ENCODE measurements around the gene C3orf20. TPM values are rescaled to one million over a fixed set of nuclear protein-coding genes. Genes with fewer than 3 reads are reported as not detected.

The C3orf20 gene
- total RNA-seq, 1 experiment from 2014 or later: not detected

DNA sequence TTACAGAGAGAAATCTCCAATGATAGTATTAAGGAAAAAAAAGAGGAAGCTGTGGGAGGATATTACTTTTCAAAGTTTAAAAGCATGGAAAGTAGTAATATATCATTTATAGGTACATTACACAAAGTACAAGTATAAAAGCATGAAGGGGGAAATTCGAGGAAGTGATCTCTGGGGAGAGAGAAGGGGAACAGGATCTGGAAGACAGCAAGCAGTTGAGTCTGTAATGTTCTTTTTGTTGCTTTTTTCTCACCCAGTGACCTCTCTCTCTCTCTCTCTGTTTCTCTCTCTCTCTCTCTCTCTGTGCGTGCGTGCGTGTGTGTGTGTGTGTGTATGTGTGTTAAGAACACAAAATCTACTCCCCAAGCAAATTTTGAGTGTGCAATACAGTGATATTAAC is 10.2 kb downstream of the C3orf20 start:
- in situ Hi-C loops (cut with HindIII; ENCODE audit: low pct_unique_long_range_greater_than_20kb, low sequenced_read_pairs): no loop called here
- no peak for DNase-seq (ENCODE audit: low read depth)

DNA sequence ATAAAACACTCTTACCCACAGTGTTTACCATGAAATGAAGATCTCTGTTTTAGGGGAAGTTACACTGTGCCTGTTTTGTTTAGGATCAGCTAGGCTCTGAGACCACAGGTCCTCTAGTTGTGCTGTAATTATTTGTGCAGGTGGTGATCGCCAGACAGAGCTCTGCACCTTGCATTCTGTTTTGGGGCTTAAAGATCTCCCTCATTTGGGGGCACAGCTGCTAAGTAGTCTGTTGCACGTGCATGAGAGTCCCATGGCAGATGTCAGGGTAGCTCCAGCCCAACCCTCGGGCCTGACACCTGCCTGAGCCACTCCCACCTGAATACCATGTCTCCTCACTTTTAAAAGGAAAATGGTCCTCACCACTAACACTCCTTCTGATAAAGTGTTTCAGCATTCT is 12.4 kb downstream of the C3orf20 start:
- in situ Hi-C loops (cut with HindIII; ENCODE audit: low pct_unique_long_range_greater_than_20kb, low sequenced_read_pairs): no loop called here

DNA sequence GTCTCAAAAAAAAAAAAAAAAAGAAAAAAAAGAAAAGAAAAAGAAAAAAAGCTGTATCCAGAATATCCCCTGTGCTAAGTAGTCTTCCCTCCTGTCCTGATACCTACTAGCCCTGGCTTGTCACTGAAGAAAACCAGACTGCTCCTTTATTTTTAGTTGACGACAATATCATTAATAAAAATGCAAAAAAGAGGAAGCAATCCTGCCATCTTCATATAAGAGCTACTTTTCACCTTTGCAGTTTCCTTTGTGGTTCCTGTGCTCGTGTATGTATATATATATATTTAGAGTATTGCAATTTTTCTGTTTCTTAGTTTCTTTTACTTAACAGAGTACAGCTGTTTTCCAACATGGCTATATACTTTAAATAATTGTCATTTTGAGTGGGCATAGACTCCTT is 13.6 kb downstream of the C3orf20 start:
- in situ Hi-C loops (cut with HindIII; ENCODE audit: low pct_unique_long_range_greater_than_20kb, low sequenced_read_pairs): no loop called here
- DNase-seq (ENCODE audit: low read depth): no peak

More for the DNA sequence above, 12.4 kb downstream of the C3orf20 start:
- no peak for DNase-seq (ENCODE audit: low read depth)

DNA sequence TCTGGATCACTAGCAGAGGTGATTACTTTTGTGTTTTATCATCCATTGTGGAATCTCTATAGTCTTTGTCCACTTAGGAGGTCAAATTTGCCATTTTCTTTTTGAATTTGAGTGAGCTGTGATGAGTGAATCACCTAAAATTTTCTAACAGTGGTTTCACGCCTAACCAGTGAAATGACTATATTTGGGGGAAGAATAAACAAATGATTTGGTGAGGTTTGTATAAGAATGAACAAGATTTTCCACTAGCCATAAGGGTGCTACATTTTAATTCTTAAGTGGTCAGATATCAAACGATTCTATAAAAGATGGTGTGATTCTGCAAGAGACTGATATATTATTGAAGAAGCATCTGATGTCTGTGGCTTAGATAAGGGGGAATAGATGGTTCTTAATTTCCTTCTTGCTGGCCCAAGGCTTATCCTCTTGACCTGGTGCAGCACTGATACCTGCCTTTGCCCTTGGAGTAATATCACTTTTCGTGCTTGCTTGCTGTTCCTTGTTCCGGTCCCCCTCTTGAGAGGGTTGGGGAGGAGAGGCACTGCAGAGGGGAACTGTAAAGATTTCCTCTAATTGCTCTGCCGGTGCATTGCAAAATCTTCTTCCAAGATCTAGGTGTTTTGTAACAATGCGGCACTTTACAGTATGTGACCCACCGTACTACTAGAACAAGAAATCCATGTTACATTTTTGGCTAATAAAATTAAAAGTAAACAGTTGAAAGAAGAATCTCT is 14.5 kb downstream of the C3orf20 start:
- no peak for DNase-seq (ENCODE audit: low read depth)
- in situ Hi-C loops (cut with HindIII; ENCODE audit: low pct_unique_long_range_greater_than_20kb, low sequenced_read_pairs): no loop called here

DNA sequence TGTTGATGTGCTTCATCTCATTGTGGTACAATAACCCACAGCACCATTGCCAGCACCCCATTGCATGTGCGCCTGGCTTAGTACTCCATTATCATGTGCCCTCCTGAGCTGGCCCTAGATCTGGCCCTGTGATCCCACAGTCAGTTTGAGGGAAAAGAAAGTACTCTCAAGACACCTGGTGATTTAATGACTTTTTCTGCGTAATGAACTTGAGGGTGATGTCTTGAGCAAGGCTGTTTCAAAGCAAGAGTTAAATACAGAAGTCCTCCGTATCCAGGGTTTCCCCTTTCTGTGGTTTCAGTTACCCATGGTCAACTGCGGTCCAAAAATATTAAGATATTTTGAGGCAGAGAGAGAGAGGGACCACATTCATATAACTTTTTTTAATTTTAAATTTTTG is 16.3 kb downstream of the C3orf20 start:
- in situ Hi-C loops (cut with HindIII; ENCODE audit: low pct_unique_long_range_greater_than_20kb, low sequenced_read_pairs): no loop called here
- no peak for DNase-seq (ENCODE audit: low read depth)

DNA sequence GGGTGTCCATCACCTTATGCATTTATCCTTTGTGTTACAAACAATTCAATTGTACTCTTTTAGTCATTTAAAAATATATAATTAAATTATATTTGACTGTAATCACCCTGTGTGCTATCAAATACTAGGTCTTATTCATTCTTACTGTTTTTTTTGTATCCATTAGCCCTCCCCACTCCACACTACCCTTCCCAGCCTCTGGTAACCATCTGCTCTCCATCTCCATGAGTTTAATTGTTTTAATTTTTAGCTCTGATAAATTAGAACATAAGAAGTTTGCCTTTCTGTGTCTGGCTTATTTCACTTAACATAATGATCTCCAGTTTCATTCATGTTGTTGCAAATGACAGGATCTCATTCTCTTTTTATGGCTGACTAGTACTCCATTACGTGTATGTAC is 16.8 kb downstream of the C3orf20 start:
- in situ Hi-C loops (cut with HindIII; ENCODE audit: low pct_unique_long_range_greater_than_20kb, low sequenced_read_pairs): no loop called here
- no peak for DNase-seq (ENCODE audit: low read depth)

DNA sequence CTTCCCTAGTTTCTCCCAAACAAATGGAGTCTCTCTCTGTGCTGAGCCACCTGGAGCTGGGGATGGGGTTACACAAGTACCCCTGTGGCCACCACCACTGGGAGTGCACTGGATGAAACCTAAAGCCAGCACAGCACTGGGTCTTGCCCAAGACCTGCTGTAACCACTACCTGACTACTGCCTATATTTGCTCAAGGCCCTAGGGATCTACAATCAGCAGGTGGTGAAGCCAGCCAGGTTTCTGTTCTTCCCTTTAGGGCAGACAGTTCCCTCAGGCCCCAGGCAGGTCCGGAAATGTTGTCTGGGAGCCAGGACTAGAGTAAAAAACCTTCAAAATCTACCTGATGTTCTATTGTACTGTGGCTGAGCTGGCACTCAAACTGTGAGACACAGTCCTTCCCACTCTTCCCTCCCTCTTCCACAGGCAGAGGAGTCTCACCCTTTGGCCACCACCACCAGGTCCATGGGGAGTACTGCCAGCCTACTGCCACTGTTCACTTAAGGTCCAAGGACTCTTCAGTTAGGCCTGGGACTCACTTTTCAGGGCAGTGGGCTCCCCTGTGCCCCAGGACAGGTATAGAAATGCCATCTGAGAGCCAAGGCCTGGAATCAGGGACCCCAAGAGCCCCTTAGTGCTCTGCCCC is 23.8 kb downstream of the C3orf20 start:
- in situ Hi-C loops (cut with HindIII; ENCODE audit: low pct_unique_long_range_greater_than_20kb, low sequenced_read_pairs): no loop called here

DNA sequence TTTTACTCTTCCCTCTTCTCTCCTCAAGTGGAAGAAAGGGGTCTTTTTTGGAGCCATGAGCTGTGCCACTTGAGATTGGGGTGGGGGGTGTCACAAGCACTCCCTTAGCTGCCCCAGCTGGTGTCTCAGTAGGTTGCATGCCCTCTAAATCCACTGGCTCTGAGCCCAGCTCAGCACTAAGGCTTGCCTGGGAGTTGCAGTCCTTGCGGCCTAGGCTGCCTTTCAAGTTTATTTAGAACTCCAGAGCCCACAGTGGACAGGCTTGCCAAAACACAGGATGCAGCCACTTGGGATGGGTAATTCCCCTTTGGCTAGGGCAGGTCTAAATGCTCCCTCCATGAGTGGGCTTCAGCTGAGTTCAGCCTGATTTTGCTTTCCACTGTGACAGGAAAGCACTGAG is 24.7 kb downstream of the C3orf20 start:
- DNase-seq (ENCODE audit: low read depth): no peak
- in situ Hi-C loops (cut with HindIII; ENCODE audit: low pct_unique_long_range_greater_than_20kb, low sequenced_read_pairs): no loop called here

More for the DNA sequence above, 23.8 kb downstream of the C3orf20 start:
- no peak for DNase-seq (ENCODE audit: low read depth)

DNA sequence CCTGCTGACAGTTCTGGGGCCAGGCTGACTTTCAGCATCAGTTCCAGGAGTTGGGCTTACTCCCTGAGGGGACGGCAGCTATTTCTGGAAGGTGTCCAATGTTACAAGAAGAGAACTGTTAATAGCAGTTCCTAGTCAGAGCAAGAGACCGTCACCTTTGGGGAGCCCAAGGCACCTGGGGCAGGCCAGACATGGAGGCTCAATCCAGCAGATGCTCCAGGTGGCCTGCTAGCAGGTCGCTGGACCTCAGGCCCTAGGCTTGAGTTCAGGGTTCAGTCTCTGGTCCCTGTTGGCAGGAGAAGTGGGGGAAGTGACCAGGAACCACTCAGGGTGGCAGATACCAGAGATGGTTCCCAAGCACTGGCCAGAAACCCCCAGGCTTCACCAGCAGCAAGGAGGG is 25.9 kb downstream of the C3orf20 start:
- in situ Hi-C loops (cut with HindIII; ENCODE audit: low pct_unique_long_range_greater_than_20kb, low sequenced_read_pairs): no loop called here
- DNase-seq (ENCODE audit: low read depth): no peak

DNA sequence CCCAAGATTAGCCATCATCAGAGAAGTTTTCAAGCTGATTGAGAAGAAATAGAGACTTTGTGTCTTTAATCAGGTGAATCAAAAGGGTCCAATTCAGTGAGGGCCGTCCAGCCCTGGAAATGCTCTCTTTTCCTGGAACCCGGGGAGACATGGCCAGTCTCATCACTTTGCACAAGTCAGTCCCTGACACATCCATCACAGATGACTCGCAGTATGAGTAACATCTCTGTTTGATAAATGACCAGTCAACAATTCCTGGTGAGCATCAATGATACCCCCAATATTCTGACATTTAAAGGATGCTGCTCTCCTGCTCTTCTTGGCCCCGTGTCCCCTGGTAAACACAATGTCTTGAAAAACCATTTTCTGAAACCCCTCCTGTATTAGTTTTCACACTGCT is 26.7 kb downstream of the C3orf20 start:
- no peak for DNase-seq (ENCODE audit: low read depth)
- in situ Hi-C loops (cut with HindIII; ENCODE audit: low pct_unique_long_range_greater_than_20kb, low sequenced_read_pairs): no loop called here

DNA sequence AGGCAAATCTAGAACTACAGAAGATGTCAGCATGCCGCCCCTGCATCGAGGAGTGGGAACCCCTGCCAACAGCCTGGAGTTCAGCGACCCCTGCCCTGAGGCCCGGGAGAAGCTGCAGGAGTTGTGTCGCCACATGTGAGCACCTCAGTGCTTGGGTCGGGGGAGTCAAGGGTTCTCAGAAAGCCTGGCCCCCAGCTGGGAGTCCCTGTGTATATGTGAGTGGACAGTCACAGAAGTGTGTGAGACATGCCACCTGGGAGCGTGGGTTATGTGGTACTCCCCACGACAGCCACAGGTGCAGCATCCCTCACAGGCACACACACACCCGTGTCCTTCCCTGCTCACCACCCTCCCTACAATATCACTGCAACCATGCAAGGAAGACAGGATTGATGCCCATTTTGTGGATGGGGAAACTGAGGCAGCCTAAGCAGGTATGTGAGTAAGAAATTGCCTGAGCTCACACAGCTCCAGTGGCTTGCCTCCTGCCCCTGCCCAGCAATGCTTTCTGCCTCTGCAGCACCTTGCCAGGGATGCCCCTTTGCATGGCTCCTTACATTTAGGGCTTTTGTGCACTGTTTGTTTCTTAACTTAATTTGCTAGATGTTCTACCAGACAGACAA is 28.3 kb downstream of the C3orf20 start:
- in situ Hi-C loops (cut with HindIII; ENCODE audit: low pct_unique_long_range_greater_than_20kb, low sequenced_read_pairs): no loop called here
- no peak for DNase-seq (ENCODE audit: low read depth)

DNA sequence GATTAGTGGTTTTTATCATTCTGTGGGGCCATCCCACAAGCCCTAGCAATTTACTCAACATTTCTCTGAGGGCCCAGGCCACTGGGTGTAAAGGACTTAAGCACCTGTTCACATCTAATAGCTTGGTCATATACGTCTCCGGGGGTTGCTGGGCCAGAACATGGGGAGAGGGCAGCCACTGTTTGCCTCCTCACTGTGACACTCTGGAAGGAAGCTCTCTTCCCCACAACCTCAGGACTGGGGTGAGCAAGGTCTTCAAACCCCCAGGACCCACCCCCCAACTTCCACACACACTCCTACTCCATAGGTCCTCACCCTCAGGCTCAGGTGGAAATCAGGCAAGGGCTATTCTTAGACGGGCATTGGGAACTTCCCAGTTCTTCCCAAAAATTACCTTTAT is 28.9 kb downstream of the C3orf20 start:
- DNase-seq (ENCODE audit: low read depth): no peak
- in situ Hi-C loops (cut with HindIII; ENCODE audit: low pct_unique_long_range_greater_than_20kb, low sequenced_read_pairs): no loop called here

DNA sequence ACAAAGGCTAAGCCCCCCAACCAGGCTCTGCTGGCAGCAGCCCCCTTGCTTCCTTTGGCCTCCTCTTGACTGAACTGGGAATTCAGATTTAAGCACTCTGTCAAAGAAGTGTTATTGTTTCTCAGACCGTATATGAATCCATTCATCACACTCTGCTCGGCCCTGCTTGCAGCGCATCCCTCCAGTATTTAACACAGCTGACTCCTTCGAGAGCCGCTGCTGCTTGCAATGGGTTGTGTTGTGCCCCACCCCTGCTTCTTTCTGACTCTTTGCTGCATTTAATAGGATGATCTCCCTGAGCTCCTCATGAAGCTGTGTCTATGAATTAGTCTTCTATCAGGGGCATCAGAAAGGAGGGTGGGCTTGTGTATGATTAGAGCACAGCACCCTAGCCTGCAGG is 31.2 kb downstream of the C3orf20 start:
- DNase-seq (ENCODE audit: low read depth): no peak

DNA sequence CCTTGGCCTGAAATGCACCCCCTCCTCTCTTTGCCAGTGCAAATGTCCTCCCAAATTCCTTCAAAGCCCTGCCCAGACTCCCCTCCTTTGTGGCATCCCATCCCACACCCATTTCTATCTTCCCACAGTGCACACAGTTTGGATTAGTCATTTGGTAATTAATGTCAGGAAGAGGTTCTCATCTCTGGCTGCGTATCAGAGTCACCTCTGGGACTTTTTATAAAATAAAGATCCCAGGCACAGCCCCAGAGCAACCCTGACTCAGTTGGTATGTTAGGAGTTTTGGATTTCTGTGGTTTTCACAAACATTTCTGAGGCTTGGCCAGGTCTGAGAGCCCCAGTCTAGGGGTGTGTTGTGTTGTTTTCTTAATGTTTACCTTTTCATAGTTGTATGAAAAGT is 41.6 kb downstream of the C3orf20 start:
- DNase-seq (ENCODE audit: low read depth): no peak
- in situ Hi-C loops (cut with HindIII; ENCODE audit: low pct_unique_long_range_greater_than_20kb, low sequenced_read_pairs): no loop called here

More for the DNA sequence above, 31.2 kb downstream of the C3orf20 start:
- in situ Hi-C loops (cut with HindIII; ENCODE audit: low pct_unique_long_range_greater_than_20kb, low sequenced_read_pairs): no loop called here

DNA sequence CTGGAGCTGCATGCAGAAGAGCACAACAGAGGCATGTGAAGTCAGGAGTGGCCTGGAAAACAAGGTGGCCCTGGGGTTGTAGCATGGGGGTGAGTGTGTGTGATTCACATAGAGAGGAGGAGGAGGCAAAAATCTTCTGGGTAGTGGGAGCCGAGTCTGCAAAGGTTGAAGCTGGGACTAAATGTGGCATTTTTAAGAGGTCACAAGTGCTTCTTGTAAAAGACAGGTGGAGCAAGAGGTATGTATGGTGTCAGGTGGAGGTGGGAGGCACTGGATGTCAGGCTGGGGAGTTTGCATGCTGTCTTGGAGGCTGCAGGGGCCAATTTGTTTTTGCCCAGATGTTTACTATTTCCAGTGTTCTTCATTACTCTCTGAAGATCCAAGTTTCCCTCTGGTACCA is 42.4 kb downstream of the C3orf20 start:
- DNase-seq (ENCODE audit: low read depth): no peak
- in situ Hi-C loops (cut with HindIII; ENCODE audit: low pct_unique_long_range_greater_than_20kb, low sequenced_read_pairs): no loop called here

DNA sequence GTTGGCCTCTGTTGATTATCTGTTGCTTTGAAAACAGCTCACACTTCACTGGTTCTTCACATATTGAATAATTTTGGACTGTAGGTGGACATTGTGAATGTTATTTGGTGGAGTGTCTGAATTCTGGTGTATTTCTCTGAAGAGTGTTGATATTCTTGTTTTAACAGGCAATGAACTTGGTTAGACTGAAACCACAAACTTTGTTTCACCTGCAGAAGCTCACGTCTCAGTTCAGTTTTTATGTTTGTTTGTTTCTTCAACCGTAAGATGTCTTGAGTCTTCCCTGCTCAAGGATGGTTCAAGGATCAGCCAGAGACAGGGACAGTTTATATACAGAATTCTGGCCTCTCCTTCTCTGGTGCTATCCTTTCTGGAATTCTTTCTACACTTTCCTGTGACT is 43.6 kb downstream of the C3orf20 start:
- in situ Hi-C loops (cut with HindIII; ENCODE audit: low pct_unique_long_range_greater_than_20kb, low sequenced_read_pairs): no loop called here
- no peak for DNase-seq (ENCODE audit: low read depth)

DNA sequence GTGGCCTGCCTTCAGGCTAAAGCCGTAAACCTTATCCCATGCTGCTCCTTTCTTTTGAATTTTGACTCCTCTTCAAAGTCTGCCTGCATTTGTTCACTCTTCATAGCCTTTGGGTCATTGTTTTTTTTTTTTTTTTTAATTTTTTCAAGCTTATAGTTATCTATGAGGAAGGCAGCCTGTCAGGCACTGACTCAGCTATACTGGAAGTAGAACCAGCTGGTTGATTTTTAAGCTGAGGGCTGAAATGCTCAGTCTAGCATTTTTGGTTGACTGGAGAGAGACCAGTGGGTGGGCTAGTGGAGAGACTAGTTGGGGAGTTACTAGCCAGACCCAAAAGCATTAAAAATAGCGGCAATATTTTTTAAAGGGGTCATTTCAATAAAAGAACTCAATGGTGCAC is 44.1 kb downstream of the C3orf20 start:
- DNase-seq (ENCODE audit: low read depth): no peak
- in situ Hi-C loops (cut with HindIII; ENCODE audit: low pct_unique_long_range_greater_than_20kb, low sequenced_read_pairs): no loop called here

DNA sequence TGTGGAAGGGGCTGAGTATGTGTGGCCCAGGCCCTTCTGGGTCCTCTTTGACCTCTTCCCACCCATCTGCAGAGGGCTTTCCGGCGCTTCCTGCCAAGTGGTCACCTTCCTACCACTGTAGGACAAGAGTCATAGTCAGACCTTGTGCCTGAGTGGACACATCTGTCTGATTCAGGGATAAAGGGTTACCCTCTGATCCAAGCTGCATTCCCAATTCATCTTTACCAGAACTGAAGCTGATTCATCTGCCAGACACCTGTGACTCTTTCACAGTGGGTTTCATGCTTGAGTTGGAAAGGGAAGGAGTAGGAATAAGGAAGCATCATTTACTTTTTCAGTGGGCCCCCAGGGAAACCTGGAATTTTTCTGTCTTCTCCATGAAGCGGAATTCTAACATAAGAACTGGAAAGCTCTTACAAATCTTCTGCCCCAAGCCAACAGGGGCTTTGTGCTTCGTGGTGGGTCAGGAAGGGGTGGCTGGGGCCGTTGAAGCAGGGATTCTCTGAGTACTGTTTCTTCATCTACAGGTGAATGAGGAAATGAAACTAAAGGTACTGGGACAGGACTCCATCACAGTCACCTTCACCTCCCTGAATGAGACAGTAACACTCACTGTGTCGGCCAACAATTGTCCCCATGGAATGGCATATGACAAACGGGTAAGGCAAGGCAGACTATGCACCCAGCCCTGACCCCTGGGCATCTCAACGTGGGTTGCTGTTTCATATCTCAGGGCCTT is 46.4 kb downstream of the C3orf20 start:
- no peak for DNase-seq (ENCODE audit: low read depth)
- in situ Hi-C loops (cut with HindIII; ENCODE audit: low pct_unique_long_range_greater_than_20kb, low sequenced_read_pairs): no loop called here

DNA sequence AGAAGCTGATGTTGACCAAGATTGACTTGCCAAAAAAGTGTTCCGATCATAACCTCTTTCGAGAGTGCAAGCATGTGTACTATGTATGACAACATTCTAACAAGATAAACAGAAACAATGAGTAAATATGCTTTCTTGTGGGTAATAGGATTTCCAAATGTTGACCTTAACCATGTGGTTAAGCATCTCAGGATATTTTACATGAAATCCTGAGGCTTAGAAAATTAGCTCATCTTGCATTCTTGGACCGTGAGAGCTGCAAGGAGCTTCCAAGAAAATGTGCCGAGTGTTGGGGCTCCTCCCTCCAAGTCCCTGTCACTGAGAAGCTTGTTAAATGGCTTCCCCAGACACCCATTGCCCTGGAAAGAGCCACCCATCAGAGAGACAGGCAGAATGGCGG is 50.1 kb downstream of the C3orf20 start:
- no peak for DNase-seq (ENCODE audit: low read depth)
- in situ Hi-C loops (cut with HindIII; ENCODE audit: low pct_unique_long_range_greater_than_20kb, low sequenced_read_pairs): no loop called here
